Activated T-helper 1 cell treated with Interleukin-2 at 50 U/mL for 16 hours (primary cell): ENCODE results near the gene ADCY7.
A peak's percentile ranks its signal among the peaks of the same experiment; 100 is the strongest.

Source experiments
- DNase-seq: peaks from one replicate; pipeline ENCODE4 v3.0.0-alpha.2; 2020; ENCODE audit warnings: low read depth

Gene ADCY7

GRCh38 chr16:50282010-50282538, 15.7 kb downstream of the ADCY7 start:
- peak; percentile 43 for DNase-seq

DNA sequence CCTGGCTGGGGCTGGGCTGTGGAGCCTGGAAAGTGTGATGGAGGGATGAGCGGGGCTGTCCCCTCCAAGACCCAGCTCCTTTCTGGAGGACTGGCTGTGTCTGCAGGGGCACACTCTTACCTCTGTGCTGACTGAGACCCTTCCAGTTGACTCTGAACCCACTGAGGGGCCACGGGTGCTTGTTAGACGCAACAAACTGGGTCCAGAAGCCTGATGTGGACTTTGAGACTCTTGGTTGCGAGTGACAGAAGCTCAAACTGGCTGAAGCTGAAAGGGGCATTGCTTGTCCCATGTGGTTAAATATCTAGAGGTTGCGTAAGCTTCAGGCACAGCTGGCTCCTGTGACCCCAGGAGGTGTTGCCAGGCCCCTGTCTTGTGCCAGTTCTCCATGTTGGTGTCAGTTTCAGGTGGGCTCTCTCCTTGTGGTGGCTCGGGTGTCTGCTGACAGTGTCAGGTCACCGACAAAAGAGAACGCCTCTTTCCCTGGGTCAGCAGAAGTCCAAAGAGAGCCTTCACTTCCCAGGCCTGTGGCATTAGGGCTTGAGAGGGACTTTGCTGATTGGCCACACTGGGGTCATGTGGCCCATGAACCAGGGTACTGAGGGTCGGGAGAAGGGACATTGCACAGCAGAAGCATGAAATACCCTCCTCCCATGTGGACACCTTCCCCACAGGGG, 16.7 kb downstream of the ADCY7 start:
- DNase-seq: no peak

DNA sequence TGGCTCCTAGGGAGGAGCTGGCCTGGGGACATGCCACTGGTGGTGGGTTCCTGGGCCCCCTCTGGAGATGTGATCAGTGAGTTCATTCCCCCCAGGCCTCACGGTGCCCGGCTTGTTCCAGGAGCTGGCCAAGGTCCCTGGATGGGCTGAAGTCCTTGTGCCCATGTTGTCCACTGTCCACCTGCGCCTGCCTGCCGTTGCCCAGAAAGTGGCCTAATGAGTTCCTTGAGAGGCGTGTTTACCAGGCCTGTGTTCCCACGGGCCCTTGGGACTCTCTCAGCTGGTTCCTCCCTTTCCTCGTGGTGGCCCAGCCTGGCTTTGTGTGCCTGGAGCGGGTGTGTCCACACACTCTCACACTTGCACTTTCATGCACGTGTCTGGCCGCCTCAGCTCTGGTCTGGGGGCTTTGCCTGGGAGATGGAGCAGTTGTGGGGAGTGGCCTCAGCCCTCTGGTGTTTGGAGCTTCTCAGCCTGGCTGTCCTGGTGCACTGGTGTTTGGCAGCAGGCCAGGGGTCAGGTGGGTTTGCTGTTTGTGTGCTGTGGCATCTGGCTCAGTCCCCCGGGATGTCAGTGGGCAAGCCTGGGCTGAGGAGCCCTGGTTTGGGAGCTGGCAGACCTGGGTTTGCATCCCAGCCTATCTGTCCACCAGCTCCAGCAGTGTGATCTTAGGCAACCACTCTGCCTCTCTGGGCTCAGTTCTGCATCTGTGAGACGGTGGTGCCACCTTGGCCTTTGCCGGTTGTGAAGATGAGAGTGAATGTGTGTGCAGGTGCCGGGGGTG, 18.0 kb downstream of the ADCY7 start:
- no peak for DNase-seq

DNA sequence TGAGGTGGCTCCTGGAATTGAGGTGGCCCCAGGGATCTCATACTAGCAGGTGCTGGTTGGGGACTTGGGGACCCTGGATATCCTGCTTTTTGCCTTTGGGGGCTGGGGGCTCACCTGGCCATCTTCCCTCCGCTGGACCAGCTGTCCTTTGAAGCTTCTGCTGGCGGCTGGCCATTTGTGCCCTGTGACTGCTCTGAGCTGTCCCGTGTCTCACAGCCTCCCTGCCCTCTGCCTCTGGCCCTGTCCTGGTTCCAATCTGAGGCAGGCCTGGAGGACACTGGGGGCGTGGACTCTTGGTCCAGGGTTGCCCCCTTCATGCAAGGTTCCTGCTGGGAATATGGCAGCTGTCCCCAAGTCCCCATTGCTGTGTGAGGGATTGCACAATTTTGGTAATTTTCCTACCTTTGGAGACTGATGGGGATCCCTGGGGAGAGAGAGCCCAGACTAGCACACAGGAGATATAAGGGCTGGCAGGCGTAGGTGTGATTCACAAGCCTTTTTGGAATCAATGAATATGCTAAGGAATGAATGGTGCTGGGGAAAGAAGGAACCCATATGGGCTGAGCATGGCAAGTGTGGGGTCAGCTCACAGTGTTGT, 19.2 kb downstream of the ADCY7 start:
- no peak for DNase-seq

- no peak for DNase-seq
Observed at GRCh38 chr16:50286681-50287080, 20.3 kb downstream of the ADCY7 start.

- no peak for DNase-seq
Observed at GRCh38 chr16:50288026-50288425, 21.7 kb downstream of the ADCY7 start.

DNA sequence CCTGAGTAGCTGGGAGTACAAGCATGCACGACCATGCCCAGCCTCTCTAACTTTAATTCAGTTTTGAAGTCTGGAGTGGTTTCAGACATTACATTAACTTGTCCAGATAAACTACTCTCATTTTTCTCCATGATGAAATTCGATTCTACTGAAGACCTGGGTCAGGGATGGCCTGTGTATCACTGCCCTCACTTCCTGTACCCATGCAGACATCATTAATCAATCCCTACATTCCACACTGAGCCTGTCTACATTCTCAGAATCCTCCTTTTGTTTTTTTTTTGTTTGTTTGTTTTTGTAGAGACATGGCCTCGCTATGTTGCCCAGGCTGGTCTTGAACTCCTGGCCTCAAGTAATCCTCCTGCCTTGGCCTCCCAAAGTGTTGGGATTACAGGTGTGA, 22.6 kb downstream of the ADCY7 start:
- no peak for DNase-seq

- DNase-seq: no peak
Observed at GRCh38 chr16:50289950-50290764, 23.8 kb downstream of the ADCY7 start.

DNA sequence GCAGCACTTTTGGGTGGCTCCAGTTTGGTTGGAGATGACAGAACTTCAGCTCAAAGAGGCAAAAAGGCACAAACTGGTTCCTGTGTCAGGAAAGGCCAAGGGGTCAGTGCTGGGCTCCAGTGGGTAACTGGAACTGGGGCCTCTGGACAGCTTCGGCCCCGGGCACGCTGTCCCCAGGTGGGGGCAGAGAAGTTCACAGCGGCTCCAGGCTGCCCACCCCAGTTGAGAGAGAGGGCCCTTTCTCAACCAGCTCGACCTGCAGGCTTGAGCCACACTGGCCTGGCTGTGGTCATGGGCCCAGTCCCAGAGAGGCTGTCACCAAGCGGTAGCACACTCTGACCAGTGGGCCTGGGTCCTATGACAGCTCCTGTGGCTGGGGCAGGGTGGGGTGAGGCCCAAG, 24.5 kb downstream of the ADCY7 start:
- DNase-seq: no peak

- DNase-seq: no peak
Observed at GRCh38 chr16:50291719-50292565, 25.6 kb downstream of the ADCY7 start.

- no peak for DNase-seq
Observed at GRCh38 chr16:50292566-50292948, 26.2 kb downstream of the ADCY7 start.

GRCh38 chr16:50293041-50293783, 26.9 kb downstream of the ADCY7 start:
- no peak for DNase-seq

DNA sequence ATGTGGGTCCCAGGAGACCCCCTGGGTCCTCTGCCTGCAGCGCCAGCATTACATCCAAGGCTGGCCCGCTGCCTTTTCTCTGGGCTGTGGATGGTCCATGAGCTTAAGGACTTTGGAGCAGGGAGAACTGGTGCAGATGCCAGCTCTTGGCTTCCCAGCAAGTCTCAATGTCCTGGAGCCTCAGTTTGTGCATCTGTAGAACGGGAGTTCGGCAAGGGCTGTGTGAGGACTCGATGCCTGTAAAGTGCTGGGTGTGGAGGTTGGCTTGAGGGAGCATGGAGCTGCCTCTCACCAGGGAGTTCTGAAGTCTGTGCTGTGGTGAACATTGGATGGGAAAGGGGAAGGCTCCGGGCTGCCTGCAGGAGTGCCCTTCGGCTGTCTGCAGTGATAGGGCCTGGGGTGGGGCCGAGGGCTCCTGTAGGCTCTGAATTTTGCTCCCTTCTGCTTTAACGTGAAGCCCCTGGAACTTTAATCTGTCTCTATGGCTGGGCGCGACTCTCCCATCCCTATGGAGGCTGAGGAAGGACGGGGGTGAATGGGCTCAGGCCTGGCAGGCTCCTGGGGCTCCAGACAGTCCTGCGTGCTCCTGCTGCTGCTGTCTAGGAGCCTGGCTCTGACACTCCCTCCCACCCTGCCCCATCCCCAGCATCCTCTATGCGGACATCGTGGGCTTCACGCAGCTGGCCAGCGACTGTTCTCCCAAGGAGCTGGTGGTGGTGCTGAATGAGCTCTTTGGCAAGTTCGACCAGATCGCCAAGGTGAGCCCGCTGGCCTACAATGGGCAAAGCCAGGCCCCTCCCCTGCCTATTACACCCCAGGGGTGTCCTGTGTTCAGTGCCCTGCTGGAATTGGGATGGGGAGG, 27.9 kb downstream of the ADCY7 start:
- no peak for DNase-seq

DNA sequence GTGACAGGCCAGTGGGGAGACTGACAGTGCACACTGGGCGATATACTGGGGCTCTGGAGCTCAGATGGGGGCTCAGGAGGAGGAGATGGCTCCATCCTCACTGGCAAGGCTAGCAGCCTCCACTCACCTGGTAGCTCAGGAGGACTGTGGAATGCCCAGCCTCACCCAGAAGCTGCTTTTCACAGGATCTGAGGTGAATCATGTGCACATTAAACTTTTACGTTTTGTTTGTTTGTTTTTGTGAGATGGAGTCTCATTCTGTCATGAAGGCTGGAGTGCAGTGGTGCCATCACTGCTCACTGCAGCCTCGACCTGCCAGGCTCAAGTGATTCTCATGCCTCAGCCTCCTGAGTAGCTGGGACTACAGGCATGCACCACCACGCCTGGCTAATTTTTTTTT, 28.6 kb downstream of the ADCY7 start:
- no peak for DNase-seq

- DNase-seq: no peak
Observed at GRCh38 chr16:50295541-50296132, 29.3 kb downstream of the ADCY7 start.

DNA sequence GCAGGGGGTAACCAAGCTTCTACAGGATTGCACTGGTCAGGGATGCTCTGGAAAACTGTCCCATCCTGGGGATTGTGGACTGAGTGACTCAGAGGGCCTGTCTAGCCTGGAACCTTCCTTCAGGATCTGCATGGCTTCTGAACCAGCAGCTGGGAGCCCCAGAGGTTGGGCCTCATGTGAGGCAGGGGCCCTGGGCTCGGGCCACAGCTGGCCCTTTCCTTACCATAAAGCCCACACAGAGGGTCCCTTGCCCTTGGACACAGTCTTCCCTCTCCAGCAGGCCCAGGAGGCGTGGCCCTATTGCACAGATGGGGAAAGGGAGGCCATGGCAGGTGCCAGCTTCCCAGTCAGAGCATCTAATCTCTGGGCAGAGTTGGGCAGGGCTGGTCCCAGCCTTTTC, 30.5 kb downstream of the ADCY7 start:
- no peak for DNase-seq

DNA sequence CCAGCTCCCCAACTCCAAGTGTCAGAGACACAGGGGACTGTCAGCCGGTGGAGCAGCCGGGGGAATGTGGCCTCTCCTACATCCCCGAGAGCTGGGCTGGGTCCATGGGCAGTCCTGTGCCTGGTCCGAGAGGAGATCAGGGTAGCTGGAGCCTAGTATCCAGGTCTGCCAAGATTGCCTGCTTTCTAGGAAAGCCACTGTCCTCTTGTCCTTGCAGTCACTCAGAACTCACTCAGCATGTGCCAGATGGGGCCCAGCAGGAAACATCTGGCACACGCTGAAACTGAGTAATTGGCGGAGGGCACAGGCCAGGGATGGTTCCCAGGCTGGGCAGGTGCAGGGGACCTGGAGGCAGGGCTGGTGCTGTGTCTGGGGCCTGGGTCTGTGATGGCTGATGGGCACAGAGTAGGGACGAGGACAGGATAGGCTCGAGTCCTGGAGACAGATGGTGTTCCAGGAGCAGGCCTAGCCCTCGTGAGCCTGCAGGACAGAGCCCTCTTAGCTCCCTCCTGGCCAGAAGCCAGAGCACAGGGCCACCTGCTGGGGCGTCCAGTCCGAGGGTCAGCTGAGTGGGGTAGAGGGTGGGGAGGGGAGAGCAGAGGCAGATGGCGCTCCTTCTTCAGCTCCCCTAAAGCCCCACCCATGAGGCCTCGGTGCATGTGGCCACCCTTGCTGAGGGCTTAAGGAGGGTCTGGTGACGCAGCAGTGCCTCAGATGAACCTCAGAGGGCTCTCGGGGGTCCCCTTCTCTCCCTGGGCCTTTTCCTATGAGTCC, 31.1 kb downstream of the ADCY7 start:
- no peak for DNase-seq

DNA sequence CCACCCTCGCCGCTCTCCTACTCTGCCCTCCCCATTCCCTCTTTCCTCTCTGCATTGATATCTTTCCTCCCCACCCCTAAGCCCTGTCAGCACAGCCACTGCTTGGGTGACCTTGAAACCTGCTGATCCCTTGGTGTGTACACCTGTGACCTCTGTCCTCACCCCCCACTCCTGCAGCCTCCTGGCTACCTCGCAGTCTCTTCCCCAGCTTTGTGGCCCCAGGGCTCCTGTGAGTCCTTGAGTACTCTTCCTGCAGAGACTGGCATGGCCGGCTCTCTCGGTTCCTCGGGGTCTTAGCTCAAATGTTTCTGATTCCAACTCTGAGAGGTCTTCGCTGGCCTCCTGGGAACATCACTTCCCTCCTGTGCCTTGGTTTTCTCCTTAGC, 31.7 kb downstream of the ADCY7 start:
- no peak for DNase-seq
